OCI-LY1 (cell line): ENCODE measurements around the gene CAMK2A.

ENCODE experiments used
- H2AFZ ChIP-seq: fragments of 200-600 bp; sonication (generic), shearing (Covaris generic); 2 replicates; pipeline ENCODE4 v1.6.0; 2014; ENCODE audit warnings: antibody characterized with exemption, mild to moderate bottlenecking, low read length
- H3F3A ChIP-seq: fragments of 200-600 bp; sonication (generic), shearing (Covaris generic); 2 replicates; pipeline ENCODE4 v1.6.0; 2014; ENCODE audit warnings: mild to moderate bottlenecking, antibody characterized with exemption, low read length, moderate library complexity; ENCODE audit not compliant: insufficient read depth
- H3K27ac ChIP-seq: fragments of 200-600 bp; sonication (generic); 2 replicates; pipeline ENCODE4 v1.5.1; 2014; ENCODE audit warnings: low read length, mixed run types, mild to moderate bottlenecking, low read depth; ENCODE audit not compliant: poor library complexity, severe bottlenecking
- H3K27me3 ChIP-seq: fragments of 200-600 bp; sonication (generic); 2 replicates; pipeline ENCODE4 v1.6.0; 2014; ENCODE audit warnings: antibody characterized with exemption, mild to moderate bottlenecking, low read length, moderate library complexity; ENCODE audit not compliant: insufficient read depth
- H3K36me3 ChIP-seq: fragments of 200-600 bp; sonication (generic); 2 replicates; pipeline ENCODE4 v1.6.1; 2014; ENCODE audit warnings: mild to moderate bottlenecking, antibody characterized with exemption, low read length, moderate library complexity, mixed read lengths; ENCODE audit not compliant: insufficient read depth
- H3K4me1 ChIP-seq: fragments of 200-600 bp; sonication (generic); 2 replicates; pipeline ENCODE4 v1.5.1; 2014; ENCODE audit warnings: mild to moderate bottlenecking, low read length, moderate library complexity; ENCODE audit not compliant: insufficient read depth, severe bottlenecking
- H3K4me2 ChIP-seq: fragments of 200-600 bp; sonication (generic), shearing (Covaris generic); 2 replicates; pipeline ENCODE4 v1.6.1; 2014; ENCODE audit warnings: low read length
- H3K4me3 ChIP-seq: fragments of 200-600 bp; sonication (generic); 2 replicates; pipeline ENCODE4 v1.5.1; 2014; ENCODE audit warnings: low read length, low read depth, mild to moderate bottlenecking, mixed read lengths; ENCODE audit not compliant: poor library complexity, severe bottlenecking
- H3K79me2 ChIP-seq: fragments of 200-600 bp; shearing (Covaris generic); 2 replicates; pipeline ENCODE4 v1.6.1; 2016; ENCODE audit warnings: mixed run types, low read length, mixed read lengths; ENCODE audit not compliant: insufficient read depth
- H3K9ac ChIP-seq: fragments of 200-600 bp; sonication (generic), shearing (Covaris generic); 2 replicates; pipeline ENCODE4 v1.6.1; 2014; ENCODE audit warnings: mild to moderate bottlenecking, low read length, mixed read lengths
- H3K9me2 ChIP-seq: fragments of 200-600 bp; sonication (generic), shearing (Covaris generic); 2 replicates; pipeline ENCODE4 v1.6.1; 2014; ENCODE audit warnings: low read depth, mild to moderate bottlenecking, low read length, mixed read lengths
- H3K9me3 ChIP-seq: fragments of 200-600 bp; shearing (Covaris generic); 2 replicates; pipeline ENCODE4 v1.6.1; 2014; ENCODE audit warnings: low read length, mixed read lengths
- H4K20me1 ChIP-seq: fragments of 200-600 bp; sonication (generic), shearing (Covaris generic); 2 replicates; pipeline ENCODE4 v1.6.0; 2016; ENCODE audit warnings: mild to moderate bottlenecking, low read length; ENCODE audit not compliant: insufficient read depth
- CTCF ChIP-seq: fragments of 200-600 bp; sonication (generic), shearing (Covaris generic); IDR thresholded peaks from 2 replicates; pipeline ENCODE4 v1.5.1; 2017; ENCODE audit warnings: mild to moderate bottlenecking, antibody characterized with exemption, low read length, moderate library complexity, mixed read lengths
- EZH2 ChIP-seq: fragments of 200-600 bp; sonication (generic), shearing (Covaris generic); IDR thresholded peaks from 2 replicates; pipeline ENCODE4 v1.8.0; 2017; ENCODE audit warnings: borderline replicate concordance, mixed run types, mild to moderate bottlenecking, antibody characterized with exemption, low read length, moderate library complexity, mixed read lengths

CAMK2A gene

DNA sequence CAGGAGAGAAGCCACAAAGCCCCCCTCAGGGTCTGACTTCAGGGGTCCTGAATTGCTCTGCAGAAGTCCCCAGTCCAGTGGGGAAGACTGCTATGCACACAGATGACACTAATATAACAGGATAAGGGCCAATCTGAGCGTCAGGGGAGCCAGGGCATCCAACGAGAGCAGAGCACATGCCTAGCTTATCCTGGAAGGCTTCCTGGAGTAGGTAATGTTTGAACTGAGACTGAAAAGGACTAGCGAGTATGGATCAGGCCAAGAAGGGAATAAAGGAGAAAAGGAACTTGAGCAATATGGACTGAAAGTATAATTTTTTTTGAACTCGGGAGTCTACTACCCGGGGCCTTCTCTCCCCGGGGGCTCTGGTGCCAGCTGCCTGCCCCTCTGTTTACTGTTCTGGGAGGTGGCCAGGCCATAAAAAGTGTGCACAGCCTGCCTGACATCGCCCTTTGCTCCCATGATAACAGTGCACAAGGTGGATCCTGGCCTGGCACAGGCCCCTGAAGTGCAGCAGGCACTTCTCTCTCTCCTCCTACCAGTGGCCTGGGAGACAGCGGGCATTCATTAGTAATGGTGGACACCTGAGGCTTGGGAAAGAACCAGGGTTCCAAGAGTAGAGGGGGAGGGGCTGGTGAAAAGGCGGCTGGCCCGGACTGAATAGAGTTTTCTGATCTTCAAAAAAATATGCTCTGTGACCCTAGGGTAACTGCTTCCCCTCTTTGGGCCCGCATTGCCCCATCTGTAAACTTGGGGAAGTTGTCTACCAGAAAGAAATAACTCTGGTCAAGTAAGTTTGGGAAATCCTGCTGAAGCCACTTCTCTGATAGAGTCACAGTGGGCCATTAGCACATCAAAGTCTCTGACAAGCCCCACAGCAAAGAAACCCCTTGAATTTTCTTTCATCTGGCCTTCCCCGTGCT, 104.3 kb downstream of the CAMK2A start:
- Histone ChIP-seq H3K27me3 (0 out of 2 replicates have a peak, but pooled peaks cover 4% of the 10 kb centered on the region), H3F3A (no peaks in the 10 kb centered on the region), H2AFZ (no peak overlapping the region), H3K79me2 (no peaks in the 10 kb centered on the region), H4K20me1 (no peaks in the 10 kb centered on the region), H3K9me3 (no peaks in the 10 kb centered on the region), H3K4me2 (no peak overlapping the region), H3K4me3 (no peak overlapping the region), H3K9me2 (no peaks in the 10 kb centered on the region), H3K27ac (no peak overlapping the region), H3K36me3 (no peaks in the 10 kb centered on the region), H3K4me1 (no peaks in the 10 kb centered on the region), H3K9ac (no peak overlapping the region)
- no peak for TF ChIP-seq EZH2
- no peak for TF ChIP-seq CTCF

DNA sequence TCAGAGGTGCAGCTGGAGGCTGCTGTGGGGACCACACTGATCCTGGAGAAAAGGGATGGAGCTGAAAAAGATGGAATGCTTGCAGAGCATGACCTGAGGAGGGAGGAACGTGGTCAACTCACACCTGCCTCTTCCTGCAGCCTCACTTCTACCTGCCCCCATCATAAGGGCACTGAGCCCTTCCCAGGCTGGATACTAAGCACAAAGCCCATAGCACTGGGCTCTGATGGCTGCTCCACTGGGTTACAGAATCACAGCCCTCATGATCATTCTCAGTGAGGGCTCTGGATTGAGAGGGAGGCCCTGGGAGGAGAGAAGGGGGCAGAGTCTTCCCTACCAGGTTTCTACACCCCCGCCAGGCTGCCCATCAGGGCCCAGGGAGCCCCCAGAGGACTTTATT, 105.6 kb downstream of the CAMK2A start:
- Histone ChIP-seq H3K27ac (no peak overlapping the region), H3K9me2 (no peaks in the 10 kb centered on the region), H3K4me1 (no peaks in the 10 kb centered on the region), H3K4me3 (no peak overlapping the region), H3K9me3 (no peaks in the 10 kb centered on the region), H3K4me2 (no peak overlapping the region), H3K79me2 (no peaks in the 10 kb centered on the region), H3K9ac (no peak overlapping the region), H3K36me3 (no peaks in the 10 kb centered on the region), H4K20me1 (no peaks in the 10 kb centered on the region), H3F3A (no peaks in the 10 kb centered on the region), H2AFZ (no peak overlapping the region), H3K27me3 (0 out of 2 replicates have a peak, but pooled peaks cover 4% of the 10 kb centered on the region)
- no peak for TF ChIP-seq EZH2
- TF ChIP-seq CTCF, result no peak

- H4K20me1 ChIP-seq, result no peaks in the 10 kb centered on the region
- H2AFZ ChIP-seq, result no peak overlapping the region
- H3K27me3 ChIP-seq, result 0 out of 2 replicates have a peak, but pooled peaks cover 4% of the 10 kb centered on the region
- H3K79me2 ChIP-seq, result no peaks in the 10 kb centered on the region
- no peaks in the 10 kb centered on the region for H3K9me2 ChIP-seq
- no peak overlapping the region for H3K4me2 ChIP-seq
- no peaks in the 10 kb centered on the region for H3K36me3 ChIP-seq
- H3K27ac ChIP-seq, result no peak overlapping the region
- H3K4me3 ChIP-seq, result no peak overlapping the region
- H3K9ac ChIP-seq, result no peak overlapping the region
- no peaks in the 10 kb centered on the region for H3K9me3 ChIP-seq
- no peak for TF ChIP-seq CTCF
- TF ChIP-seq EZH2, result no peak
- H3F3A ChIP-seq, result no peaks in the 10 kb centered on the region
- H3K4me1 ChIP-seq, result no peaks in the 10 kb centered on the region
Observed at GRCh38 chr5:150183436-150183835, 106.1 kb downstream of the CAMK2A start.
